DOHH2 (cell line): Measurements from ENCODE around the gene PAX4.

ENCODE experiments used
- H3F3A ChIP-seq: fragments of 200-600 bp; sonication (generic), shearing (Covaris generic); 2 replicates; pipeline ENCODE4 v1.6.0; 2016; ENCODE audit warnings: antibody characterized with exemption, mild to moderate bottlenecking; ENCODE audit not compliant: control insufficient read depth, insufficient read depth
- H3K27ac ChIP-seq: fragments of 200-600 bp; sonication (generic); 2 replicates; pipeline ENCODE4 v1.5.1; 2014; ENCODE audit warnings: low read depth, mild to moderate bottlenecking, low read length, moderate library complexity
- H3K27me3 ChIP-seq: fragments of 200-600 bp; sonication (generic); 2 replicates; pipeline ENCODE4 v1.6.1; 2014; ENCODE audit warnings: mild to moderate bottlenecking, low read length, mixed read lengths; ENCODE audit not compliant: control insufficient read depth
- H3K36me3 ChIP-seq: fragments of 200-600 bp; sonication (generic); 2 replicates; pipeline ENCODE4 v1.6.1; 2014; ENCODE audit warnings: mild to moderate bottlenecking, low read length, moderate library complexity, mixed read lengths; ENCODE audit not compliant: control insufficient read depth
- H3K4me1 ChIP-seq: fragments of 200-600 bp; sonication (generic); 2 replicates; pipeline ENCODE4 v1.6.1; 2014; ENCODE audit warnings: mild to moderate bottlenecking, low read length, mixed read lengths; ENCODE audit not compliant: control insufficient read depth
- H3K4me2 ChIP-seq: fragments of 200-600 bp; sonication (generic); 2 replicates; pipeline ENCODE4 v1.6.0; 2014; ENCODE audit warnings: mild to moderate bottlenecking, low read length, moderate library complexity
- H3K4me3 ChIP-seq: fragments of 200-600 bp; sonication (generic); 2 replicates; pipeline ENCODE4 v1.5.1; 2014; ENCODE audit warnings: mild to moderate bottlenecking, low read length, mixed read lengths
- H3K79me2 ChIP-seq: fragments of 200-600 bp; sonication (generic); 2 replicates; pipeline ENCODE4 v1.6.1; 2014; ENCODE audit warnings: mild to moderate bottlenecking, low read length, mixed read lengths; ENCODE audit not compliant: control insufficient read depth
- H3K9me2 ChIP-seq: fragments of 200-600 bp; sonication (generic); replicated peaks from 2 replicates; pipeline ENCODE4 v1.6.1; 2014; ENCODE audit warnings: mild to moderate bottlenecking, low read length, mixed read lengths; ENCODE audit not compliant: control insufficient read depth
- H3K9me3 ChIP-seq: fragments of 200-600 bp; sonication (generic); 2 replicates; pipeline ENCODE4 v1.6.1; 2014; ENCODE audit warnings: antibody characterized with exemption, low read length, mixed read lengths; ENCODE audit not compliant: control insufficient read depth, insufficient read depth
- H4K20me1 ChIP-seq: fragments of 200-600 bp; sonication (generic); 2 replicates; pipeline ENCODE4 v1.6.0; 2014; ENCODE audit warnings: low read depth, mild to moderate bottlenecking, antibody characterized with exemption, low read length, moderate library complexity; ENCODE audit not compliant: control insufficient read depth, insufficient read depth
- EZH2phosphoT487 ChIP-seq: fragments of 200-600 bp; sonication (generic); IDR thresholded peaks from 2 replicates; pipeline ENCODE4 v1.6.1; 2017; ENCODE audit warnings: borderline replicate concordance, mild to moderate bottlenecking, antibody characterized with exemption, low read length, moderate library complexity, mixed read lengths
- TF ChIP-seq, protein P1 (sequence below): fragments of 200-600 bp; sonication (generic); IDR thresholded peaks from one replicate; pipeline ENCODE4 v1.5.1; 2014; ENCODE audit warnings: antibody characterized with exemption, mild to moderate bottlenecking, low read depth, low read length; ENCODE audit not compliant: poor library complexity, severe bottlenecking

The PAX4 gene

DNA sequence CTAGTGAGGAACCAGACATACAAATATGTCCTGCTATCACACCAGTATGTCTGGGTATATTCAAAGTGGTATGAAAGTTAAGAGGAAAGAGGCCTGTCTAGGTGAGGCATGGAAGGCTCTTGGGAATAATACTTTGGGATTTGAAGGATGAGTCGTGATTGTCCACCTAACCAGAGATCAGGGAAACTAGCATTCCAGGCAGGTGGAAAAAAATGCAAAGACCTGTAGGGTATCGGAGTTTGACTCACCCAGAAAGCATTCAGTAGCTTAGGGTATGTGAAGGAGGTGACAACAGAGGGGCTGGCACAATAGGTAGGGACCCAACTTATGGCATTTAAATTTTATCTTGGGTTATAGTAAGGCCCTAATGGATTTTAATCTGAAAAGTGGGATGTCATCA lies 31.6 kb downstream of the PAX4 start:
- Histone ChIP-seq H3K79me2 (peaks cover 51% of the 10 kb centered on the region), H3K4me2 (peak overlapping the region; percentile 81; the same call in 1 of the 2 replicates), H3K4me1 (peaks cover 37% of the 10 kb centered on the region), H3K27ac (no peak overlapping the region), H3K9me2 (no peaks in the 10 kb centered on the region), H4K20me1 (peaks cover 26% of the 10 kb centered on the region; the same call in 1 of the 2 replicates), H3K4me3 (no peak overlapping the region), H3F3A (peaks cover 8% of the 10 kb centered on the region), H3K36me3 (peaks cover 48% of the 10 kb centered on the region), H3K9me3 (no peaks in the 10 kb centered on the region), H3K27me3 (no peaks in the 10 kb centered on the region)
- TF ChIP-seq EZH2phosphoT487: no peak
- TF ChIP-seq, protein P1, sequence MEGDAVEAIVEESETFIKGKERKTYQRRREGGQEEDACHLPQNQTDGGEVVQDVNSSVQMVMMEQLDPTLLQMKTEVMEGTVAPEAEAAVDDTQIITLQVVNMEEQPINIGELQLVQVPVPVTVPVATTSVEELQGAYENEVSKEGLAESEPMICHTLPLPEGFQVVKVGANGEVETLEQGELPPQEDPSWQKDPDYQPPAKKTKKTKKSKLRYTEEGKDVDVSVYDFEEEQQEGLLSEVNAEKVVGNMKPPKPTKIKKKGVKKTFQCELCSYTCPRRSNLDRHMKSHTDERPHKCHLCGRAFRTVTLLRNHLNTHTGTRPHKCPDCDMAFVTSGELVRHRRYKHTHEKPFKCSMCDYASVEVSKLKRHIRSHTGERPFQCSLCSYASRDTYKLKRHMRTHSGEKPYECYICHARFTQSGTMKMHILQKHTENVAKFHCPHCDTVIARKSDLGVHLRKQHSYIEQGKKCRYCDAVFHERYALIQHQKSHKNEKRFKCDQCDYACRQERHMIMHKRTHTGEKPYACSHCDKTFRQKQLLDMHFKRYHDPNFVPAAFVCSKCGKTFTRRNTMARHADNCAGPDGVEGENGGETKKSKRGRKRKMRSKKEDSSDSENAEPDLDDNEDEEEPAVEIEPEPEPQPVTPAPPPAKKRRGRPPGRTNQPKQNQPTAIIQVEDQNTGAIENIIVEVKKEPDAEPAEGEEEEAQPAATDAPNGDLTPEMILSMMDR: no peak

DNA sequence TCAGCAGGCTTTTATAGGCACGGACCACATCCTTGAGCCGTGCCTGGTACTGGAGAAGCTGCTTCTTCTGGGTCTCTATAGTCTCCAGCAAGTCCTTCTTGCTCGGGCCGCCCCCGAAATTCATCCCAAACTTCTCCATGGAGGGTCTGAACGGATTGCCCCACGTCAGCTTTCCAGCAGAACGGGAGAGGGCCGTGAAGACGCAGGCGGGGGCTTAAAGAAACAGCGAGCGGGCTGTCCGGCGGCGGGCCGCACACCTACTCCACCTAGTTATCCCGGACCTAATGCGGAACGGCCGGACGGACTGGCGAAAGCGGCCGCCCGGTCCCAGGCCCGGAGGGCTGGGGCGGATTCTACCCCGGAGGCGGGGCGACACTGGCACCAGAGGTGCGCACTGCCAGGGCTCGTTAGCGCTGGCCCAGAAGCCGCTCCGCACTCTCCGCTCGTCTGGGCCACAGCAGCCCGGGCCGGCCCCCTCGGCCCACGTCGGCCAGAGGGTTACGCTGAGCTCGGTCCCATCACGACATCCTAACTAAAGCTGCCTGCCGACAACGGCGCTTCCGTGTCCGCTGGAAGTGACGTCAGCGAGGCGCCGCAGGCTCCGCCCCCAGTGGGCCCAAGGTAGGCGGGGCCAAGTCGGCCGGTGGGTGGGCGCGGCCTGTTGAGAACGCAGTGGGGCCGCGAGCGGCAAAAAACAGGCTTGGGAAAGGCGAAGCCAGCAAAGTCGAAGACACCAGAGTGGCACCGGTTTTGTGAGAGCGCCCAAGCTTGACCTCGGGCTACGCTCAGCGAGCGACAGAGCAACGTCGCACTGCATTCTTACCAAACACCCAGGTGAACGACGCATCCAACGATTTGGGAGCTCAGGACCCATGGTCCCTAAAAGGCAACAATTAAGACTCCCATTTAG lies 32.6 kb downstream of the PAX4 start, which contains the start of gene GCC1:
GCC1 (minus strand) TSS at position 553 of the 910 bp plus-strand sequence; CDS start at position 139, 414 bp downstream.
- Histone ChIP-seq H4K20me1 (peaks cover 26% of the 10 kb centered on the region; the same call in 1 of the 2 replicates), H3K27ac (no peak within 1 kb of the TSS), H3K79me2 (peaks cover 57% of the 10 kb centered on the region)

DNA sequence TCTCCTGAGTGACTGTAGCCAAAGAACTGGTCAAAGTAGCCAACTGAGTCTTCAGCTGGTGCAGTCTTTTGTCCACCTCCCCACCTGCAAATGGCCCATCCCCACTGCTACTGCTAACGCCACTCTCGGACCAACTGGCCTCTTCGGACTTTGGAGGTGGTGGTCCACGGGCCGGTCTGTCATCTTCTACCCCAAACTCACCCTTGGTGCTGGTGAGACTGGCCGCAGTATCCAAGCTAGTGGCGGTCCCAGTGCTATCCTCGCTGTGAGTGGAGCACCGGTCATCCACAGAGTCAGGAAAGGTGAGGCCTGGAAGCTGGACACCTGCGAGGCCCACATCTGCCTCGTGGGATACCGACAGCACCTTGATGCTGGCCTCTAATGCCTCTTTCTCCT lies 33.3 kb downstream of the PAX4 start:
- Histone ChIP-seq H4K20me1 (peaks cover 26% of the 10 kb centered on the region; the same call in 1 of the 2 replicates), H3K4me3 (peak overlapping the region; percentile 80), H3K79me2 (peaks cover 58% of the 10 kb centered on the region), H3K27ac (no peak overlapping the region), H3K36me3 (peaks cover 47% of the 10 kb centered on the region), H3K9me2 (no peaks in the 10 kb centered on the region), H3K9me3 (no peaks in the 10 kb centered on the region), H3F3A (peaks cover 8% of the 10 kb centered on the region), H3K4me2 (peak overlapping the region; percentile 81), H3K4me1 (peaks cover 37% of the 10 kb centered on the region), H3K27me3 (no peaks in the 10 kb centered on the region)
- TF ChIP-seq EZH2phosphoT487: no peak
- TF ChIP-seq, protein P1: no peak

More for the DNA sequence above, 32.6 kb downstream of the PAX4 start, which contains the start of gene GCC1:
- no peak for TF ChIP-seq EZH2phosphoT487
- TF ChIP-seq, protein P1: no peak
- H3K27me3 ChIP-seq: no peaks in the 10 kb centered on the region
- peak within 1 kb of the TSS; percentile 81 for H3K4me2 ChIP-seq
- peaks cover 37% of the 10 kb centered on the region for H3K4me1 ChIP-seq
- H3K9me3 ChIP-seq: no peaks in the 10 kb centered on the region
- H3F3A ChIP-seq: peaks cover 8% of the 10 kb centered on the region
- peaks cover 48% of the 10 kb centered on the region for H3K36me3 ChIP-seq
- peak within 1 kb of the TSS; percentile 80 for H3K4me3 ChIP-seq
- H3K9me2 ChIP-seq: no peaks in the 10 kb centered on the region
